ENCODE data around the gene LYPLAL1.

The LYPLAL1 gene

GRCh38 chr1:219132939-219133338, 40.7 kb upstream of the LYPLAL1 start:
- DNase-seq (ENCODE audit: extremely low read depth, low read depth) = no peak
- no peak for TF ChIP-seq CTCF (IDR thresholded peaks at IDR 0.05; ENCODE audit: low read depth, low read length, missing control alignments)
- H3K4me3 ChIP-seq (replicated peaks; ENCODE audit: low read depth, low read length) = no peak overlapping the region

GRCh38 chr1:219138747-219139146, 34.9 kb upstream of the LYPLAL1 start:
- TF ChIP-seq CTCF (IDR thresholded peaks at IDR 0.05; ENCODE audit: low read depth, low read length, missing control alignments) = no peak
- DNase-seq (ENCODE audit: extremely low read depth, low read depth) = no peak
- no peak overlapping the region for H3K4me3 ChIP-seq (replicated peaks; ENCODE audit: low read depth, low read length)

GRCh38 chr1:219140303-219140877, 33.3 kb upstream of the LYPLAL1 start:
- DNase-seq (ENCODE audit: extremely low read depth, low read depth) = no peak
- no peak overlapping the region for H3K4me3 ChIP-seq (replicated peaks; ENCODE audit: low read depth, low read length)
- TF ChIP-seq CTCF (IDR thresholded peaks at IDR 0.05; ENCODE audit: low read depth, low read length, missing control alignments) = no peak

- no peak for TF ChIP-seq CTCF (IDR thresholded peaks at IDR 0.05; ENCODE audit: low read depth, low read length, missing control alignments)
- no peak overlapping the region for H3K4me3 ChIP-seq (replicated peaks; ENCODE audit: low read depth, low read length)
- no peak for DNase-seq (ENCODE audit: extremely low read depth, low read depth)
Measured at GRCh38 chr1:219143735-219144134, 29.9 kb upstream of the LYPLAL1 start.

- DNase-seq (ENCODE audit: extremely low read depth, low read depth) = no peak
- TF ChIP-seq CTCF (IDR thresholded peaks at IDR 0.05; ENCODE audit: low read depth, low read length, missing control alignments) = no peak
- H3K4me3 ChIP-seq (replicated peaks; ENCODE audit: low read depth, low read length) = no peak overlapping the region
Measured at GRCh38 chr1:219144658-219145315, 28.9 kb upstream of the LYPLAL1 start.

- TF ChIP-seq CTCF (IDR thresholded peaks at IDR 0.05; ENCODE audit: low read depth, low read length, missing control alignments) = no peak
- no peak overlapping the region for H3K4me3 ChIP-seq (replicated peaks; ENCODE audit: low read depth, low read length)
- DNase-seq (ENCODE audit: extremely low read depth, low read depth) = no peak
Measured at GRCh38 chr1:219147571-219148019, 26.1 kb upstream of the LYPLAL1 start.

All from HFF-Myc (cell line).